Fibroblast of lung (primary cell): ENCODE data around the gene TRRAP.

Source experiments
- CTCF ChIP-seq, 2 donors: IDR thresholded peaks in 1 of 2; conservative IDR thresholded peaks in 1 of 2; 1 replicate in 1 of 2; 2 replicates in 1 of 2; pipeline ENCODE4 v1.5.1; 2011 to 2012; ENCODE audit warnings: low read length in 2 of 2, control low read depth in 1 of 2, inconsistent platforms in 1 of 2, low read depth in 1 of 2, mild to moderate bottlenecking in 1 of 2
- EZH2 ChIP-seq: IDR thresholded peaks from 2 replicates; pipeline ENCODE4 v1.5.1; 2012; ENCODE audit warnings: low read length, control low read depth, mild to moderate bottlenecking; ENCODE audit errors: missing control alignments

GRCh38 chr7:98946389-98946788, 68.1 kb downstream of the TRRAP start:
- TF ChIP-seq EZH2: no peak
- no peak for TF ChIP-seq CTCF (conservative IDR thresholded peaks at IDR 0.05 in 1 of 2, IDR thresholded peaks at IDR 0.05 in 1 of 2; ENCODE audit: low read depth in 1 of 2, low read length in 2 of 2)
